ENCODE data around the gene SLC2A4RG. TPM values are rescaled to one million over a fixed set of nuclear protein-coding genes. Genes with fewer than 3 reads are reported as not detected.
A peak's percentile ranks its signal among the peaks of the same experiment; 100 is the strongest.

SLC2A4RG gene
- total and polyA plus RNA-seq, 4 donors = 18.8 to 121 (median 61.3) TPM

GRCh38 chr20:63750807-63751470 is 11.4 kb downstream of the SLC2A4RG start:
- peak in 1 of 3 donors; percentile 10 for DNase-seq
- 70 to 77% methylated on average over 25 to 26 of the region's 26 CpGs for WGBS, 2 donors
- Histone ChIP-seq H3K4me1 (ENCODE audit: control insufficient read depth in 5 of 5, insufficient read depth in 5 of 5, low read length in 5 of 5) (no peaks in the 10 kb centered on the region), H3K9me3 (ENCODE audit: control insufficient read depth in 4 of 4, insufficient read depth in 3 of 4, low read length in 3 of 4) (no peaks in the 10 kb centered on the region), H3K27me3 (ENCODE audit: control insufficient read depth in 3 of 3, insufficient read depth in 3 of 3, low read length in 2 of 3) (no peaks in the 10 kb centered on the region), H3K4me3 (no peak overlapping the region), H3K36me3 (ENCODE audit: control insufficient read depth in 4 of 4, insufficient read depth in 4 of 4, low read length in 4 of 4) (peaks cover 0 to 17% (median 0%) of the 10 kb centered on the region in 4 donors), H3K27ac (ENCODE audit: low read depth in 1 of 2, low read length in 1 of 2) (no peak overlapping the region), H3K9ac (ENCODE audit: insufficient read depth in 1 of 2, low read length in 2 of 2) (no peak overlapping the region)
- no peak for TF ChIP-seq CTCF (IDR thresholded peaks at IDR 0.05; ENCODE audit: control extremely low read depth, extremely low read depth)
- ATAC-seq (ENCODE audit: insufficient read depth, low FRiP score) = no peak

GRCh38 chr20:63751471-63752271 is 12.1 kb downstream of the SLC2A4RG start:
- H3K36me3 ChIP-seq (ENCODE audit: control insufficient read depth in 4 of 4, insufficient read depth in 4 of 4, low read length in 4 of 4) = peaks cover 0 to 11% (median 0%) of the 10 kb centered on the region in 4 donors
- H3K4me1 ChIP-seq (ENCODE audit: control insufficient read depth in 5 of 5, insufficient read depth in 5 of 5, low read length in 5 of 5) = no peaks in the 10 kb centered on the region
- H3K27me3 ChIP-seq (ENCODE audit: control insufficient read depth in 3 of 3, insufficient read depth in 3 of 3, low read length in 2 of 3) = no peaks in the 10 kb centered on the region
- WGBS, 2 donors = 72 to 85% methylated on average over 31 to 43 of the region's 45 CpGs
- no peaks in the 10 kb centered on the region for H3K9me3 ChIP-seq (ENCODE audit: control insufficient read depth in 4 of 4, insufficient read depth in 3 of 4, low read length in 3 of 4)
- H3K4me3 ChIP-seq = no peak overlapping the region
- H3K27ac ChIP-seq (ENCODE audit: low read depth in 1 of 2, low read length in 1 of 2) = no peak overlapping the region
- no peak for TF ChIP-seq CTCF (IDR thresholded peaks at IDR 0.05; ENCODE audit: control extremely low read depth, extremely low read depth)
- ATAC-seq (ENCODE audit: insufficient read depth, low FRiP score) = no peak
- H3K9ac ChIP-seq (ENCODE audit: insufficient read depth in 1 of 2, low read length in 2 of 2) = no peak overlapping the region
- peak in 1 of 3 donors; percentile 10 for DNase-seq

GRCh38 chr20:63752411-63753101 is 13.0 kb downstream of the SLC2A4RG start:
- DNase-seq (peak in 1 of 3 donors; percentile 8), ATAC-seq (ENCODE audit: insufficient read depth, low FRiP score) (no peak)
- Histone ChIP-seq H3K4me3 (no peak overlapping the region), H3K9me3 (ENCODE audit: control insufficient read depth in 4 of 4, insufficient read depth in 3 of 4, low read length in 3 of 4) (no peaks in the 10 kb centered on the region), H3K9ac (ENCODE audit: insufficient read depth in 1 of 2, low read length in 2 of 2) (no peak overlapping the region), H3K36me3 (ENCODE audit: control insufficient read depth in 4 of 4, insufficient read depth in 4 of 4, low read length in 4 of 4) (peaks cover 0 to 8% (median 0%) of the 10 kb centered on the region in 4 donors), H3K27me3 (ENCODE audit: control insufficient read depth in 3 of 3, insufficient read depth in 3 of 3, low read length in 2 of 3) (no peaks in the 10 kb centered on the region), H3K27ac (ENCODE audit: low read depth in 1 of 2, low read length in 1 of 2) (no peak overlapping the region), H3K4me1 (ENCODE audit: control insufficient read depth in 5 of 5, insufficient read depth in 5 of 5, low read length in 5 of 5) (no peaks in the 10 kb centered on the region)
- TF ChIP-seq CTCF (IDR thresholded peaks at IDR 0.05; ENCODE audit: control extremely low read depth, extremely low read depth) = no peak
- WGBS, 2 donors = 93 to 94% methylated on average over 50 of the region's 50 CpGs
